ENCODE measurements around the gene DISC1.
"Not testable (repeated sequence)": the region's sequence is repeated elsewhere in the genome, so short reads cannot be mapped to it uniquely, and the experiment has no call there.

DNA sequence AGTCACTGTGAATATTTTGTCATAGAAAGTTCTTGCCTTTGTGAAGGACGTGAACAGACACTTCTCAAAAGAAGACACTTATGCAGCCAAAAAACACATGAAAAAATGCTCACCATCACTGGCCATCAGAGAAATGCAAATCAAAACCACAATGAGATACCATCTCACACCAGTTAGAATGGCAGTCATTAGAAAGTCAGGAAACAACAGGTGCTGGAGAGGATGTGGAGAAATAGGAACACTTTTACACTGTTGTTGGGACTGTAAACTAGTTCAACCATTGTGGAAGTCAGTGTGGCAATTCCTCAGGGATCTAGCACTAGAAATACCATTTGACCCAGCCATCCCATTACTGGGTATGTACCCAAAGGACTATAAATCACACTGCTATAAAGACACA is 33.3 kb upstream of the DISC1 start:
- TF ChIP-seq POLR2A (IDR thresholded peaks at IDR 0.05; ENCODE audit: borderline replicate concordance, extremely low read depth, insufficient read depth, insufficient read length); EZH2phosphoT487 (IDR thresholded peaks at IDR 0.05; ENCODE audit: borderline replicate concordance); FOSL1 (IDR thresholded peaks at IDR 0.05; ENCODE audit: low read depth); SP1 (IDR thresholded peaks at IDR 0.05; ENCODE audit: low read depth); EGR1 (IDR thresholded peaks at IDR 0.05; ENCODE audit: low read depth): not testable (repeated sequence)
- TF ChIP-seq, protein P1, sequence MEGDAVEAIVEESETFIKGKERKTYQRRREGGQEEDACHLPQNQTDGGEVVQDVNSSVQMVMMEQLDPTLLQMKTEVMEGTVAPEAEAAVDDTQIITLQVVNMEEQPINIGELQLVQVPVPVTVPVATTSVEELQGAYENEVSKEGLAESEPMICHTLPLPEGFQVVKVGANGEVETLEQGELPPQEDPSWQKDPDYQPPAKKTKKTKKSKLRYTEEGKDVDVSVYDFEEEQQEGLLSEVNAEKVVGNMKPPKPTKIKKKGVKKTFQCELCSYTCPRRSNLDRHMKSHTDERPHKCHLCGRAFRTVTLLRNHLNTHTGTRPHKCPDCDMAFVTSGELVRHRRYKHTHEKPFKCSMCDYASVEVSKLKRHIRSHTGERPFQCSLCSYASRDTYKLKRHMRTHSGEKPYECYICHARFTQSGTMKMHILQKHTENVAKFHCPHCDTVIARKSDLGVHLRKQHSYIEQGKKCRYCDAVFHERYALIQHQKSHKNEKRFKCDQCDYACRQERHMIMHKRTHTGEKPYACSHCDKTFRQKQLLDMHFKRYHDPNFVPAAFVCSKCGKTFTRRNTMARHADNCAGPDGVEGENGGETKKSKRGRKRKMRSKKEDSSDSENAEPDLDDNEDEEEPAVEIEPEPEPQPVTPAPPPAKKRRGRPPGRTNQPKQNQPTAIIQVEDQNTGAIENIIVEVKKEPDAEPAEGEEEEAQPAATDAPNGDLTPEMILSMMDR (IDR thresholded peaks at IDR 0.05 in 2 of 3, conservative IDR thresholded peaks at IDR 0.05 in 1 of 3; ENCODE audit: borderline replicate concordance in 1 of 3, insufficient read depth in 1 of 3, low read depth in 2 of 3, low read length in 2 of 3): not testable (repeated sequence)
